ENCODE results near the gene VEZT.
"Not testable (repeated sequence)": the region's sequence is repeated elsewhere in the genome, so short reads cannot be mapped to it uniquely, and the experiment has no call there.

The VEZT gene

DNA sequence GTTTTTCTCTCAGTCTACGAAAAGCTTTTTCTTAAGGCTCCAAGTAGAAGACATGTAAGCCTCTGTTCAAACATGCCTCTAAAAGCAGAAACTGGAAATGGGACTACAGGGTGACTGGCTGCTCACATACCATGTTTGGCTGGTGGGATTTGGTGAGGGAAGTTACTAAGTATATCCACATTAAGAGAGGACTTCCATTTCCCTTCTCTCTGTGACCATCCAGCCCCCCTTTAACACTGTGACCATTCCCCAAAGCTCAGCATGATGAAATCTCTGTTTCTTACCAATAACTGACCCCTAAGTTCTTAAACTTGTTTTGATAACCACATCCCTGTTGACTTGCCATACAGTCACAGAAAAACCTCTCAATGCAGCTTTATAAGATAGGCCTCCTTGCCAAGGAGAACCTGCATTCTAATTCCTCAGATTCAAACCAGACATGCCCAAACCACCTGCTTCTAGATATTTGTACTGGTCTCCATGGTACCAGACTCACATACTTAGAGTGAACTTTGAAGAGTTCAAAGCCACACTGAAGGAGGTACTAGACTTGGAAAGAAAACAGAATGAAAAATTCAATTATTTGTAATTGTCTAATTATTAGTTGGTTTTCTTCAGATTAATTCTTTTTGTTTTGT, 102.2 kb downstream of the VEZT start:
- DNase-seq (ENCODE audit: low spot score): no peak

DNA sequence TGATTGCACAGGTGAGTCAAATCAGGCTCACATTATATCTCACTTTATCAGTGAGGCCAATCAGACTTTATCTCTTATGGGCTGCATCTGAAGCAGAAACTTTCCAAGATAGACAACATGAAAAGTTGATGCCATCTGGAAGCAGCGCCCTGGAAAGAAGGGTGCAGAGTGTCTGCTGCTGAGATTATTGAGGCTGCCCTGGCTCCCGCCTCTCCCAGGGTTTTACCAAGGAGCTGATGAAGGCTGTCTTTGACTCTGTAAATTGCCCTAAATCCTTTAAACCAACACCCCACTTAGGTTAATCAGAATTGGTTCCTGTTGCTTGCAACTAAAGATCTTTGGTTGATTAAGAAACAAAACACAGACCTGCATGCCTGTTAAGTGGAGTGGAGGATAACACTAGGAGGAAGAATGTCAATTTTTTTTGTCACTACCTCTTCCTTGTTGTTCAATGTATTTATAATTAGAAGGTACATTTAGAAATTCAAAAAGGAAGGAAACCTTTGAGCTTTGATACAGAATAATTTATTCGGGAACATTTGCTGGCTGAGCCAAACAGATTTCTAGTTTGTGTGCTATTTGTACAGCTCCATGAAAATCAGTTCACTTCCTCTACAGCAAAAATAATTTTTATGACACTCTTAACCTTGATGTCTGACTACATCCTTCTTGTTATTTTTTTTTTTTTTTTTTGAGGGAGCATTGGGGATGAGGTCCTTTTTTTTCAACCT, 104.1 kb downstream of the VEZT start:
- no peak for DNase-seq (ENCODE audit: low spot score)

DNA sequence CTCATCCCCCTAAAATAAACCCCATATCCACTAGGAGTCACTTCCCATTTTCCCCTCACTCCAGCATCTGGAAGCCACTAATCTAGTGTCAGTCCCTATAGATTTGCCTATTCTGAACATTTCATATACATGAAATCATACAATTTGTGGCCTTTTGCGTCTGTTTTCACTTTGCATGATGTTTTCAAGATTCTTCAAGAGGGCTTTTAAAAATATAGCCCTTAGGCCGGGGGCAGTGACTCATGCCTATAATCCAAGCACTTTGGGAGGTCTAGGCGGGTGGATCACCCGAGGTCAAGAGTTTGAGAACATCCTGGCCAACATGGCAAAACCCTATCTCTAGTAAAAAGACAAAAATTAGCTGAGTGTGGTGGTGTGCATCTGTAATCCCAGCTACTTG, 104.7 kb downstream of the VEZT start:
- DNase-seq (ENCODE audit: low spot score): no peak

- no peak for DNase-seq (ENCODE audit: low spot score)
Observed at GRCh38 chr12:95323212-95323611, 105.6 kb downstream of the VEZT start.

GRCh38 chr12:95324246-95324645, 106.6 kb downstream of the VEZT start:
- DNase-seq (ENCODE audit: low spot score): not testable (repeated sequence)

DNA sequence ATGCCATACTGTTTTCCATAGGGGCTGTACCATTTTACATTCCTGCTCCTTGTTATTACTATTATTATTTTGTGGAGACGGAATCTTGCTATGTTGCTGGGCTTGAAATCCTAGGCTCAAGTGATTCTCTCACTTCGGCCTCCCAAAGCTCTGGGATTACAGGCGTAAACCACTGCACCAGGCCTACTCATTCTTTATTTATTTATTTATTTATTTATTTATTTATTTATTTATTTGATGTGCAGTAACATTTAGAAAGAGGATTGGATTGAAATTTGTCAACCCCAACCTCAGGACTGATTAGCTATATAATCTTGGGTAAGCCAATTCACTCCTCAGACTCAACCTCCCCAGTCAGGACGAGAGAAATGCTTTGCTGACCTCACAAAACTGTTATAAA, 107.9 kb downstream of the VEZT start:
- DNase-seq (ENCODE audit: low spot score): no peak

- DNase-seq (ENCODE audit: low spot score): no peak
Observed at GRCh38 chr12:95326445-95326844, 108.8 kb downstream of the VEZT start.

- no peak for DNase-seq (ENCODE audit: low spot score)
Observed at GRCh38 chr12:95326855-95327254, 109.2 kb downstream of the VEZT start.

DNA sequence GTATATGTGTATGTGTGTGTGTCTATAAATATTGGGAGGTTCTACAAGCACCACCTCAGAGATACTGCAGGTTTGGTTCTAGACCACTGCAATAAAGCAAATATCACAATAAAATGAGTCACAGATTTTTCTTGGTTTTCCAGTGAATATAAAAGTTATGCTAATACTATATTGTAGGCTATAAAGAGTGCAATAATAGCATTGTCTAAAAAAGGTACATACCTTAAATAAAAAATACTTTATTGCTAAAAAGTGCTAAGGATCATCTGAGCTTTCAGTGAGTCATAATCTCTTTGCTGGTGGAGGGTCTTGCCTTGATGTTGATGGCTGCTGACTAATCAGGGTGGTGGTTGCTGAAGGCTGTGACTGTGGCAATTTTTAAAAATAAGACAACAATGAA, 111.1 kb downstream of the VEZT start:
- DNase-seq (ENCODE audit: low spot score): no peak

DNA sequence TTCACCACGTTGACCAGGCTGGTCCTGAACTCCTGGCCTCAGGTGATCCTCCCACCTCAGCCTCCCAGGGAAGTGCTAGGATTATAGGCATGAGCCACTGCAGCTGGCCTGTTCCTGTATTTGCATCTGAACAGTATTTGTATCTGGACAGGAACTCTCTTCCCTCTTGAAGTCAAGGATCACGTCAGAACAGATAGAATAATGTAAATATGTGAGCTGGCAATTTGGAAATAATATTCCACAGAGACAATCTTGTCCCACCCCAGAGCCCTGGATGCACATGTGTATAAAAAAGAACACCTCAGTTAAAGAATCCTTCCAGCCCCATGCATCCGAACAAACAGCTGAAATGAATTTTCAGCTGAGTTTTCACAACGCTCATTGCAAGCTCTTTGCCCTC, 118.3 kb downstream of the VEZT start:
- no peak for DNase-seq (ENCODE audit: low spot score)

GRCh38 chr12:95336387-95337067, 118.9 kb downstream of the VEZT start:
- peak; percentile 60 for DNase-seq (ENCODE audit: low spot score)

DNA sequence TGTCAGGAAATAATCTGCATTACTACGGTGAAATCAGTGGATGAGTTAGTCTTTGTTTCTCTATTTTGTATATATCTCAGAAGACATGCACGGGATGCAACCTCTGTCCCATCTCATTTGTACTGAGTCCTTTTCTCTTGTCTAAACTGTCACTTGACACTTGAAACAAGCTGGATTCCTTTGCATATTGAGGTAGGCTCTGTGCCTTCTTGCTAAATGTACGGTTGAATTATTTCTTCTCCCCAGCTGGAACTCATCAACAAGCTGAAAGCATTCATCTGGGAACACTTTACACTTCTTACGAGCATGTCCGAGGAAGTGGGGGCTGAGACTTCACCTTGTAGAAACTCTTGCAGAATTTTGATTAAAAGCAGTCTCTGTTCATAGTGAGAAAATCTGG, 119.5 kb downstream of the VEZT start:
- no peak for DNase-seq (ENCODE audit: low spot score)

DNA sequence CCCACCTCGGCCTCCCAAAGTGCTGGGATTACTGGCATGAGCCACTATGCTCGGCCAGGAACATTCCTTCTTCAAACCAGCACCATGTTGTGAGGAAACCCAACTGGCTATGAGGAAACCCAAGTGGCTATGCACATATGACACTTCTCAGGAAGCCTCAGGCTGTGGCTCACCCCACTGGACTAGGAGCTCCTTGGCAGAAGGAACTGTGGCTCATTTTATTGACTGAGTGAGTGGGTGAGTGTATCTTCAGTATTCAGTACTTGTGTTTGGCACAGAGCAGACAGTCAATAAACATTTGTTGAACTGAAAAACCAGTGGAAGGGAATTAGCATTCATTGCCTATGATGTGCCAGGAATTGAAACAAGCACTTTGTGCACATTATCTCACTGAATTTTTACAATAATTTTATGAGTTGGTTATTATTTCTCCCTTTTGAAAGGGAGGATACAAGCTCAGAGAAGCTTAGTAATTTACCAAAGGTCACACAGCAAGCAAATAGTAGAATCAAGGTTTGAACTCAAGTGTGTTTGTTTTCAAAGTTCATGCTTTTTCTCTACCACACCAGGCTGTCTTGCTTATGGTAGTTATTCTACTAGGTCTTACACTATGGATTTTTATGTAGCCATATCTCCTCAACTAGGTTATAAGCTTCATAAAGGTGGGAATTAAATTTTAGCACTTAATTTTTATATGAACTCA, 121.6 kb downstream of the VEZT start:
- no peak for DNase-seq (ENCODE audit: low spot score)

DNA sequence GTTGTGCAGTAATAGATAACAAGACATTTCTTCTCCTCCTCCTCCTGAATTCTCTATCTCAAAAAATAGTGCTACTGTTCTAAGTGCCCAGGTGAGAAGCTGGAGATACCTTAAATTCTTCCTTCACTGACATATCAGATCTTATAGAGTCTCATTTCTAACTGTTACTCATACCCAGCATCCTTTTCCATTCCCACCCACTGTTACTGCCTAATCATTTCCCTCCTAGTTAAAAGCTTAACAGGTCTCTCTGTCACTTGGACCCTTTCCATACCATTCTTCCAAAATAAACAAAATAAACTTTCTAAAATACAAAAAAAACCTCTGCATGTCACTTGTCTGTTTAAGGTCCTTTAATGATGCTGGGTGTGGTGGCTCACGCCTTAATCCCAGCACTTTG, 124.4 kb downstream of the VEZT start:
- no peak for DNase-seq (ENCODE audit: low spot score)

- no peak for DNase-seq (ENCODE audit: low spot score)
Observed at GRCh38 chr12:95343461-95344230, 126.0 kb downstream of the VEZT start.

DNA sequence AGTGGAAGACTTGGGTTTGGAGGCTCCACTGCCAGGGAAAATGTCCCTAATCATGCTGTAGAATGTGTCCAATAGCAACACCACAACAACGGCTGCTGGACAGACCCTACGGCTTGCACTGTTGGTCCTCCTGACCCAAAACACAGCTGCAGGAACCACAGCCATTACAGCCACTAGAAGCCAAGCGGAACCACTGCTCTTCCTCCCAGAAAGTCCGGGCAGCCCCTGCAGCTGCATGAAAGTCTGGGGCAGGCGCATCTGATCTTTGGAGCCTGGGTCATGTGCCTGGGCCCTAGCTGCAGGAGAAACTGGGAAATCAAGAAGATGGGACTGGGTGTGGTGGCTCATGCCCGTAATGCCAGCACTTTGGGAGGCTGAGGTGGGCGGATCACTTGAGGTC, 131.7 kb downstream of the VEZT start:
- DNase-seq (ENCODE audit: low spot score): no peak

DNA sequence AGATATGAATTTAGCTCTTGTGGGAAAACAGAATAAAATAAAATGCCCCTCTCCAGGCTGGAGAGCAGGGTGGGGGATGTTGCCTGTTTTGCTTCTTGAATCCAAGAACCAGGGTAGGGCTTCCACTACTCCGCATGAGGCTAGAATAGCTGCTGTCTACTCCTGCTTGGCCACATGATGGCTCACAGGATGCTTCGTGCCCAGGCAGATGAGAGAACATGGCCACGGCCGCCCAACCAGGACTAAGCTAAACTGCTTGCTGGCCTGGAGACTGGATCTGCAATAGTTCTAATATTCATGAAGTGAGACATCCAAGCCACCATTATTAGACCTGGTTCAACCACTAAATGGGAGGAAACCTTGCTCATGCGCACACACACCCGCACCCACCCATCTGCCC, 134.1 kb downstream of the VEZT start:
- DNase-seq (ENCODE audit: low spot score): no peak

Data from SW480 (cell line).